ENCODE results near the gene ULK4.

Gene ULK4

DNA sequence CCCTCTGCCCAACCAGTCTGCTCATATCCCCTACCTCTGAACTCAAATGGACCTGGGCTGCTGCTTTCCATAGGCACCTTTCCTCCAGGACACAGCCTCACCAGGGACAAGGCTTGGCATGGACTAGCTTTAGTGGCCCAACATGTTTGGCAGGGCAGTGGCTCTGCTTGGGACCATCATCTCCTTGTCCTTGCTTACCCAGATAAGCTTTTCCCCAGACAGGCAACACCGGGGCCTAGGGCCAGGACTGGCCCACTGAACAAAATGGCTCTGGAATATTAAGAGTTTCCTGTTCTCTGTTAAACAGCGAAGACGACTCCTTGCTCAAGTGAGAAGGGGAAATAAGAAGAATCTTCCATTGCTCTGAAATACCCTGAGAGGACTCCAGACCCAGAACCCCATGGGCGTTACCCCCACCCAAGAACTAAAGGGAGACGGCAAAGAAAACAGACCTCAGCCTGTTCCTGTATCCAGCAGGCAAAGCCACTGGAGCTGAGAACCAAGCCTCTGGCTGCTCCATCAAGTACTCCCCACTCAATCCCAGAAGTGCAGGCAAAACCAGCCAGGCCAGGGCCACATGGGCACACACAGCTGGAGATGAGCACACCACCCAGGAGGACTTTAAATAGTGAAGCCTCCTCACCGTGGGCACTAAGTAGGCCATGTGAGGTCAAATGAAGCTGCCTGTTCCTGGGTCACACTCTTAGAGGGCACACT lies 717.1 kb downstream of the ULK4 start:
- DNase-seq, result no peak

GRCh38 chr3:41243183-41243582 lies 718.7 kb downstream of the ULK4 start:
- no peak for DNase-seq

DNA sequence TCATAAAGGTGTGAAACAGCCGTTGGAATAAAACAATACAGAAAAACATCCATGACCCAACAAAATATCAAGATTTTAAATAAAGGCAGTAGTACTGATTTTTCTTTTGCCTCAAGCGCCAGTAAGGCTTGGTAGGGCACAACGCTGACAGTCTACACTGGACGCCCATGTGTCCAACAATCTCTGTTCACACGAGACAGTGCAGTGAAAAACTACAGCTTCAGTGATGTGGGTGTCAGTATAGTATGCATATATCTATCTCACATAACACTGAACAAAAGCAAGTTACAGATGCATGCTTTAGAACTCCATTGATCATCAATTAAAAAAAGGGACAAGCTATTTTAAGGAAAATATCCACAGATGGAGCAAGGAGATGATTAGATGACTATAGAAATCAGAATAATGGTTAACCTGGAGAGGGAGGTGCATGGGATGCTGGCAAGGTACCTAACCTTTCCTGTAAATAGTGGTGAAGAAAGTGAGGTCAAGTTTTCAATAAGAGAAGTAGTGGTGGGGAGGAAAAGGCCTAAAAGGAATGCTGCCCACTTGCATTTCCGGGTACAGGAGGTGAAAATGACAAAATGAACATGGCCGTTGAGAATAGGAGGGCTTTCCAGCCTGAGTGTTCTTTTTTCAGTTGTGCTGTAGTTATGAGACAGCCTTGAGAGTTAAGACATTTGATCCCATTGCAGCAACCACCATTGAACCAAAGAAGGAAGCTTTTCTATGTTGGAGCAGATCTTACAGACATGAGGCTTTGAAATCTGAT lies 719.9 kb downstream of the ULK4 start:
- no peak for DNase-seq

DNA sequence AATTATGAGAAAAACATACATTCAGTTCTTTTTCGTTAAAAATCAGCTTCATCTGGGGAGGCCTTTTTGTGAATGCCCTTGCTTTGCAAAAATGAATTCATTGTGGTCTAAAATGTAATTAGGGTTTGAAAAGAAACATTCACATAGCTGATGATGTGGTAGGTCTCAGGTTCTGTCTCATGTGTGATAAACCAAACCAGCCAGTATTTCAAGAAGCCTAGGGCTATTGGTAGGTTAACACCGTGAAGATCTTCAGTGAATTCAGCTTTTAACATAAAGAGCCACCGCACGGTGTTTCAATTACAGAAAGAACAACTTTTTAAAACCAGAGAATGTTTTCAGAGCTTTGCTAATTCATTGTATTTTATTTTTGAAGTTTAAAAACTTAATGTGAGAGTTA lies 720.7 kb downstream of the ULK4 start:
- no peak for DNase-seq

GRCh38 chr3:41239587-41239986 lies 722.3 kb downstream of the ULK4 start:
- DNase-seq, result no peak

DNA sequence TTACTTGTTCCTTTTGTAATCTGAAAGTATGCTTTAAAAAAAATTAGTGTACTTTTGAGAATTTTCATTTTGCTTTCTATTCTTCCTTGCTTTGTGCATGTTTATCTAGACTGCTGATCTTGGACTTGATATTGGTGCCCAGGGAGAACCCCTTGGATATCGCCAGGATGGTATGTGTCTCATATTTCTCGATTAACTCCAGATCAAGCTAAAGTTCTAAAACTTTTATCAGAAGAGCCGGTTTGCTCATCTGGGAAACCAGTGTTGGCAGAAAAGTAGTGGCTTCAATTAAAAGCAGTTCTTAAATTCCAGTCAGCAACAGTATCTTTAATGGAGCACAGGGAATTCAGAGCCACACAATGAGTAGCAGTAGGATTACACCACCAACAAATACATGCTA lies 724.0 kb downstream of the ULK4 start:
- no peak for DNase-seq

DNA sequence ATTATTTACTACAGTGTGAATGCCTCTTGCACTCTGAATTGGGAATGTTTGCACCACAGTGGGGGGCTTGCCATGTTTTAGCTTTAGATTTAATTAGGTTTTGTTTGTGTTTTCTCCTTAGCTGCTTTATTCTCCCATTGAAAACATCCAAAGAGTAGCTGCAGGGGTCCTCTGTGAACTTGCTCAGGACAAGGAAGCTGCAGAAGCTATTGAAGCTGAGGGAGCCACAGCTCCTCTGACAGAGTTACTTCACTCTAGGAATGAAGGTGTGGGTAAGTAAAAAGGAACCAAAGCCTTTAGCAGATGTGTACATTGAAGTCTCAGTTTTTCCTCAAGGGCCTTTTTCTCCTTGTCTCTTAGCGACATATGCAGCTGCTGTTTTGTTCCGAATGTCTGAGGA lies 725.7 kb downstream of the ULK4 start:
- no peak for DNase-seq

- DNase-seq, result no peak
Measured at GRCh38 chr3:41234823-41235721, 726.8 kb downstream of the ULK4 start.

- DNase-seq, result no peak
Measured at GRCh38 chr3:41224120-41224806, 737.6 kb downstream of the ULK4 start.

DNA sequence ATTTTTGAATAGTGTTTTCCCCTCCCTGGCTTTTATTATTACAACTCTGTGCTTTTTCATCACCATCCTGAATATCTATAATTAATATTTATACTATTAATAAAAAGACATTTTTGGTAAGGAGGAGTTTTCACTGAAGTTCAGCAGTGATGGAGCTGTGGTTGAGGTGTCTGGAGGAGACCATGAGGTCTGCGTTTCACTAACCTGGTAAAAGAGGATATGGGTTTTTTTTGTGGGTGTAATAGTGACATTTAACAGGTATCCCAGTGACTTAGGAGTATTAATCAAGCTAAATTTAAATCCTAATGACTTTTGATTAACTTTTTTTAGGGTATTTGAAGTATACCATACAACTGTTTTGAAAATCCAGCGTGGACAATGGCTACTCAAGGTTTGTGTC lies 738.2 kb downstream of the ULK4 start:
- DNase-seq, result no peak

- DNase-seq, result no peak
Measured at GRCh38 chr3:41223078-41223477, 738.8 kb downstream of the ULK4 start.

- no peak for DNase-seq
Measured at GRCh38 chr3:41222501-41222900, 739.4 kb downstream of the ULK4 start.

DNA sequence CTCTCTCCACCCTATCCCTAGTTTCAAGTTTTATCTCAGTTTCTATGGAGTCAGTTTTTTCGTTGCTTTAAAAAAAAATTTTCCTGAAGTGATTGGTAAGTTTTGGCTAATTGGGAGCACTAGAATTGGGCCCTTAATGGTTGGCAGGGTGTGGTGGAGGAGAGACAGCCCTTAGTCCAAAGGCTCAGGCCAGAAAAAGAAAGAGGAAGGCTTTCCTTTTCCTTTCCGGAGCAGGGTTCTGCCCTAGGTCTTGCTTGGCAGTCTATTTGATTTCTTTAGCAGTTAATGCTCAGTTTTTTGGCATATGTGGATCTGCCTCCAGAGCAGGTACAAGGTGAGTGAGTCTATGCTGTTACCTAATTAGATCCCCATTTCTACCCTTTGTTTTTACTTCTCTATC lies 739.9 kb downstream of the ULK4 start:
- no peak for DNase-seq

GRCh38 chr3:41220906-41221677 lies 740.8 kb downstream of the ULK4 start:
- no peak for DNase-seq

- DNase-seq, result no peak
Measured at GRCh38 chr3:41219424-41219823, 742.5 kb downstream of the ULK4 start.

DNA sequence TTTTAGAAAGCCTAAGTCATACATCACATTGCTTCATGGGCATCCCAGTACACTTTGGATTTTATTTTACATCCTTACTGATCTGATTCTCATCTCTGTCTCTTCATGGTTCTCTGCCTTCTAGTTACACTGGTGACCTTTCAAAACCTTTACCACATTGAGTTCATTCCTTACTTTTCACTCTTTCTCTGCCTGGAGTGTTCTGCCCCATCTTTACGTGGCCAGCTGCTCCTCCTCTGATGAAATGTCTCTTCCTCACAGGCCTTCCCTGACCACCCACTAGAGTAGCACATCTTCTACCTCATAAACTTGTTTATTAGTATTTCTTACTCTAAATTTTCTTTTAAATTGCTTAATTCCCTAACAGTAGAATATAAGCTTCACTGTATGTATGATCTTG lies 744.9 kb downstream of the ULK4 start:
- DNase-seq, result no peak

DNA sequence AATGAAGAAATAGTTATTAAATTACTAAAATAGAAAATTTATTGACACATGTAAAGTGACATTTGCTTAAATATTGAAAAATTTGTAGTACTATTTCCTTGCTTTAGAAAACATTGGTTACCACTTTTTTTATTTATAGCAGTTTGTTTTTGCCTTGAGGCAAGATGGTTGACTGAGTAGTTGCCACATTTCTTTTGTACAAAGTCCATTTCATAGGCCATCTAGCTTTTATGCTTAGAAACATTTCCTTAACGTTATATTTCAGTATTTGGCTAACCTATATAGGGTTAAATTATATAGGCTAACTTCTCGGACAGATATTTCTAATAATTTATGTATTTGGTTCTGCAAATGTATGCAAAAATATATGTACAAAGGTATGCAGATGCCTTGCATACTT lies 745.5 kb downstream of the ULK4 start:
- no peak for DNase-seq

DNA sequence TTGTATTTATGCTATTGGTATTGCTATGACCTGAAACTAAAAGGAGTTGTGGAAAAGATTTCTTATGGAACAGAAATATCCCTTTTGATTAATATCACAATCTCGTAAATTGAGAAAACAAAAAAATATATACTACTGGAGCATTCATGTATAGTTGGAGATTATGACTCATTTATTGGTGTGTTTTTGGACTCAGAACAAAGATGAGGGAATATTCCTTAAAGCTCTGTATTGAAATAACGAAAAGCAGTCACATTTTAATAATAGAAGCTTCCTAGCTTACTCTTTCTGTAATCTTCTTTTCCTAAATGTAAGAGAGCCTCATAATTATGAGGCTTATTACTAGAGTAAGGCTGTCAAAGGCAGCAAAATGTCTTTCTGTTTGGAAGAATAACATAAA lies 748.3 kb downstream of the ULK4 start:
- no peak for DNase-seq

DNA sequence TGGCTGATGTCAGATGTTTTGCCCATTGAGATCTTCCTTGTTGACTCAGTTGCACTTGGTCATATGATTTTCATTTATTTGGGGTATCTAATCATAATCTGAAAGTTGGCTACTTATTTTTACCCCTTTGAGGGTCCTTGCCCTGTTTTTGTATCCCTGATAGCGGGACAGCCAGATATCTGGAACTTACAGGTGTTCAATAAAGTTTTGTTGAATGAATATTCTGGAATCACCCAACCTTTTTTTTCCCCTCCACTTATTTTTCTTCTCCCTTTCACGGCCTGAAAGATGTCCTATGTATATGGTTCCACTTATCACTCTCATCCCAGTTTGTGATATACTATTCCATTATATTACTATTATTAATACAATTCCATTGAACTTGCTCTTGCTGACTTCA lies 749.8 kb downstream of the ULK4 start:
- no peak for DNase-seq

GRCh38 chr3:41210966-41211365 lies 750.9 kb downstream of the ULK4 start:
- no peak for DNase-seq

- no peak for DNase-seq
Measured at GRCh38 chr3:41209646-41210045, 752.3 kb downstream of the ULK4 start.
